ENCODE measurements around the gene SMARCB1. TPM values are rescaled to one million over a fixed set of nuclear protein-coding genes. Genes with fewer than 3 reads are reported as not detected.
"Not testable (repeated sequence)": the region's sequence is repeated elsewhere in the genome, so short reads cannot be mapped to it uniquely, and the experiment has no call there.

Gene SMARCB1
- total RNA-seq, 1 experiment from 2014 or later: 115 TPM

DNA sequence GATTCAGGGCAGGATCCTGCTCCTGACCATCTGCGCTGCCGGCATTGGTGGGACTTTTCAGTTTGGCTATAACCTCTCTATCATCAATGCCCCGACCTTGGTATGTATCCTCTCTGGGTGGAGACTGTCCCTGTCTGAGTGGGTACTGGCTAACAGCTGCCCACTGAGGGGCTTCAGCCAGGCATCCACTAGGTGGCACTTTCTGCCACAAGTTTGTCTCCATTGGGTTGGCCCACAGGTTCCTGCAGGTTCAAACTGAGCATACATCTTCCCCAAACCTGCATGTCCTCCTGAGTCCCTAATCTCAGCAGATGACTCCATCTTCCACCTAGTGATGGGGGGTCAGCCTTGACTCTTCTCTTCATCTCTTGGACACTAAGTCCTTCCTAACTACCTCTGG is 75.3 kb downstream of the SMARCB1 start:
- peak; percentile 62 for DNase-seq (ENCODE audit: unreplicated experiment)
- BruUV-seq (replicated peaks): no TSS peak
- TF ChIP-seq, protein P1, sequence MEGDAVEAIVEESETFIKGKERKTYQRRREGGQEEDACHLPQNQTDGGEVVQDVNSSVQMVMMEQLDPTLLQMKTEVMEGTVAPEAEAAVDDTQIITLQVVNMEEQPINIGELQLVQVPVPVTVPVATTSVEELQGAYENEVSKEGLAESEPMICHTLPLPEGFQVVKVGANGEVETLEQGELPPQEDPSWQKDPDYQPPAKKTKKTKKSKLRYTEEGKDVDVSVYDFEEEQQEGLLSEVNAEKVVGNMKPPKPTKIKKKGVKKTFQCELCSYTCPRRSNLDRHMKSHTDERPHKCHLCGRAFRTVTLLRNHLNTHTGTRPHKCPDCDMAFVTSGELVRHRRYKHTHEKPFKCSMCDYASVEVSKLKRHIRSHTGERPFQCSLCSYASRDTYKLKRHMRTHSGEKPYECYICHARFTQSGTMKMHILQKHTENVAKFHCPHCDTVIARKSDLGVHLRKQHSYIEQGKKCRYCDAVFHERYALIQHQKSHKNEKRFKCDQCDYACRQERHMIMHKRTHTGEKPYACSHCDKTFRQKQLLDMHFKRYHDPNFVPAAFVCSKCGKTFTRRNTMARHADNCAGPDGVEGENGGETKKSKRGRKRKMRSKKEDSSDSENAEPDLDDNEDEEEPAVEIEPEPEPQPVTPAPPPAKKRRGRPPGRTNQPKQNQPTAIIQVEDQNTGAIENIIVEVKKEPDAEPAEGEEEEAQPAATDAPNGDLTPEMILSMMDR (IDR thresholded peaks at IDR 0.05; ENCODE audit: unreplicated experiment): peak; percentile 46
- CTCF ChIA-PET: interaction anchor here (0.6 to 1.3 kb wide), 8 partner anchors 10 to 1177 kb away, joined by 3 to 7 read pairs (median 3); no protein-coding TSS in a partner anchor
- no peak overlapping the region for H3K4me3 Mint-ChIP-seq (ENCODE audit: unreplicated experiment)
- H3K9me3 Mint-ChIP-seq (ENCODE audit: unreplicated experiment): no peaks in the 10 kb centered on the region
- peaks cover 8% of the 10 kb centered on the region for H3K4me1 Mint-ChIP-seq (ENCODE audit: insufficient read depth, unreplicated experiment)
- no peaks in the 10 kb centered on the region for H3K36me3 Mint-ChIP-seq (ENCODE audit: insufficient read depth, unreplicated experiment)
- POLR2A ChIA-PET: interaction anchor here (1.5 kb wide), 1 partner anchor 32 kb away, joined by 8 read pairs; the partner anchor contains the start of gene MIF
- intact Hi-C loops (cut with micrococcal nuclease): loop anchor here (5.0 kb wide), 1 partner anchor 95 kb away; no protein-coding TSS in a partner anchor
- no peak overlapping the region for H3K27ac Mint-ChIP-seq (ENCODE audit: low read depth, unreplicated experiment)
- H3K27me3 Mint-ChIP-seq (ENCODE audit: insufficient read depth, unreplicated experiment): no peaks in the 10 kb centered on the region

DNA sequence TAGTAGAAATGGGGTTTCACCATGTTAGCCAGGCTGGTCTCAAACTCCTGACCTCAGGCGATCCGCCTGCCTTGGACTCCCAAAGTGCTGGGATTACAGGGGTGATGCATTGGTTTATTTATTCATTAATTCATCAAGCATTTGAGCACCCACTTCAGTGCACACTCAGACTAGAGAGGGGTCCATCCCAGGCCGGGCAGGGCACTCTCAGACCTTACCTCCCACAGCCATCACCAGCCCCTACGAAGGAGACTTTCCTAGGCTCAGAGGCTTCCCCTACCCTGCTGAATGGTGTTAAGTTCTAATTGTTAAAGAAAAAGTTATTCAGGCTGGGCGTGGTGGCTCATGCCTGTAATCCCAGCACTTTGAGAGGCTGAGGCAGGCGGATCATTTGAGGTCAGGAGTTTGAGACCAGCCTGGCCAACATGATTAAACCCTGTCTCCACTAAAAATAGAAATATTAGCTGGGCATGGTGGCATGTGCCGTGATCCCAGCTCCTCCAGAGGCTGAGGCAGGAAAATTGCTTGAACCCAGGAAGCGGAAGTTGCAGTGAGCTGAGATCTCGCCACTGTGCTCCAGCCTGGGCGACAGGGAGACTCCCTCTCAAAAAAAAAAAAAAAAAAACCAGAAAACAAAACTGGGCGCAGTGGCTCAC is 77.9 kb downstream of the SMARCB1 start:
- H3K4me1 Mint-ChIP-seq (ENCODE audit: insufficient read depth, unreplicated experiment); BruUV-seq (replicated peaks); H3K27ac Mint-ChIP-seq (ENCODE audit: low read depth, unreplicated experiment); DNase-seq (ENCODE audit: unreplicated experiment); H3K4me3 Mint-ChIP-seq (ENCODE audit: unreplicated experiment); H3K27me3 Mint-ChIP-seq (ENCODE audit: insufficient read depth, unreplicated experiment); H3K36me3 Mint-ChIP-seq (ENCODE audit: insufficient read depth, unreplicated experiment); H3K9me3 Mint-ChIP-seq (ENCODE audit: unreplicated experiment): not testable (repeated sequence)
- ChIA-PET CTCF (interaction anchor here (0.7 kb wide), 1 partner anchor 51 kb away, joined by 3 read pairs; no protein-coding TSS in a partner anchor), POLR2A (interaction anchor here (1.3 kb wide), 1 partner anchor 30 kb away, joined by 5 read pairs; the partner anchor contains the start of gene MIF)
- intact Hi-C loops (cut with micrococcal nuclease): loop anchor here (5.0 kb wide), 1 partner anchor 93 kb away; no protein-coding TSS in a partner anchor

DNA sequence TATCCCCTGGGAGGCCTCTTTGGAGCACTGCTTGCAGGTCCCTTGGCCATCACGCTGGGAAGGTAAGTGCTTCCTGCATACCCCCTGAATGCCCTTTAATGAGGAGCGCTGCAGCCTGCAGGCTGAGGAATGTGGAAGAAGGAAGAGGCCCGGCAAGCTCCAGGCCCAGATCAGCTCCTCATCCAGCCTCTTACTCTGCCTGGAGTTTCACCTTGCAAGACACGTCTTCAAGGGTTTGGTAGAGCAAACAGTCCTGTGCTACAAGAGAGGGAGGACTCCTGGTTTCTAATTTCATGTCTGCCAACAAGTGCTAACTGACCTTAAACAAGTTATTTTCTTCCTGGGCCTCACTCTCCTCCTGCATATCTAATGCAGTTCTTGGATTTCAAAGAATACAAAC is 81.8 kb downstream of the SMARCB1 start:
- intact Hi-C loops (cut with micrococcal nuclease): no loop called here

DNA sequence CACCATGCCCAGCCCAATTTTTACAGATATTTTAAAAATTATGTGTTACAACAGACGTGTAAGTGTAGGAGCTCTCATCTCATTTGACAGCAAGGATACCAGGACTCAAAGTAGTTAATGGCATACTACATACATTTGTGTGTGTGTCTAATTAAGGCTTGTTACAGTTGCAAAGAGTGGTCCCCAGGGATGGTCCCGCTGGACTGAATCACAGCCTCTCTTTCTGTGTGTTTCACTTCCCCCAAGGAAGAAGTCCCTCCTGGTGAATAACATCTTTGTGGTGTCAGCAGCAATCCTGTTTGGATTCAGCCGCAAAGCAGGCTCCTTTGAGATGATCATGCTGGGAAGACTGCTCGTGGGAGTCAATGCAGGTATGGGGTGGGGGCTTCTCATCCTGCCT is 88.1 kb downstream of the SMARCB1 start:
- TF ChIP-seq, protein P1 (IDR thresholded peaks at IDR 0.05; ENCODE audit: unreplicated experiment): no peak
- DNase-seq (ENCODE audit: unreplicated experiment): no peak
- ChIA-PET CTCF (no interaction called here), POLR2A (no interaction called here)
- Mint-ChIP-seq H3K4me3 (ENCODE audit: unreplicated experiment) (no peak overlapping the region), H3K27ac (ENCODE audit: low read depth, unreplicated experiment) (no peak overlapping the region), H3K27me3 (ENCODE audit: insufficient read depth, unreplicated experiment) (no peaks in the 10 kb centered on the region), H3K4me1 (ENCODE audit: insufficient read depth, unreplicated experiment) (no peaks in the 10 kb centered on the region), H3K9me3 (ENCODE audit: unreplicated experiment) (no peaks in the 10 kb centered on the region), H3K36me3 (ENCODE audit: insufficient read depth, unreplicated experiment) (peaks cover 20% of the 10 kb centered on the region)
- BruUV-seq (replicated peaks): no TSS peak
- intact Hi-C loops (cut with micrococcal nuclease): no loop called here

More for the DNA sequence above, 81.8 kb downstream of the SMARCB1 start:
- Mint-ChIP-seq H3K9me3 (ENCODE audit: unreplicated experiment) (no peaks in the 10 kb centered on the region), H3K4me1 (ENCODE audit: insufficient read depth, unreplicated experiment) (no peaks in the 10 kb centered on the region), H3K27ac (ENCODE audit: low read depth, unreplicated experiment) (no peak overlapping the region), H3K27me3 (ENCODE audit: insufficient read depth, unreplicated experiment) (no peaks in the 10 kb centered on the region), H3K4me3 (ENCODE audit: unreplicated experiment) (no peak overlapping the region), H3K36me3 (ENCODE audit: insufficient read depth, unreplicated experiment) (peaks cover 11% of the 10 kb centered on the region)
- ChIA-PET POLR2A (no interaction called here), CTCF (interaction anchor here (0.6 to 1.4 kb wide), 6 partner anchors 9 to 1807 kb away, joined by 3 to 4 read pairs (median 3); partner anchors contain the start of gene SLC2A11)
- DNase-seq (ENCODE audit: unreplicated experiment): no peak
- TF ChIP-seq, protein P1 (IDR thresholded peaks at IDR 0.05; ENCODE audit: unreplicated experiment): no peak
- no TSS peak for BruUV-seq (replicated peaks)

All from MCF 10A (cell line).